AG10803 (cell line): ENCODE data around the gene C21orf91.

ENCODE experiments used
- DNase-seq: peaks from one replicate; pipeline ENCODE4 v3.0.0; 2010; ENCODE audit warnings: low read depth
- H3K4me3 ChIP-seq: 2 replicates; pipeline ENCODE4 v1.5.1; 2011; ENCODE audit warnings: mild to moderate bottlenecking, low read length, control low read depth
- TF ChIP-seq, protein P1 (sequence below): conservative IDR thresholded peaks from 2 replicates; pipeline ENCODE4 v1.5.1; 2011; ENCODE audit warnings: mild to moderate bottlenecking, low read length, control low read depth, inconsistent platforms

C21orf91 gene

DNA sequence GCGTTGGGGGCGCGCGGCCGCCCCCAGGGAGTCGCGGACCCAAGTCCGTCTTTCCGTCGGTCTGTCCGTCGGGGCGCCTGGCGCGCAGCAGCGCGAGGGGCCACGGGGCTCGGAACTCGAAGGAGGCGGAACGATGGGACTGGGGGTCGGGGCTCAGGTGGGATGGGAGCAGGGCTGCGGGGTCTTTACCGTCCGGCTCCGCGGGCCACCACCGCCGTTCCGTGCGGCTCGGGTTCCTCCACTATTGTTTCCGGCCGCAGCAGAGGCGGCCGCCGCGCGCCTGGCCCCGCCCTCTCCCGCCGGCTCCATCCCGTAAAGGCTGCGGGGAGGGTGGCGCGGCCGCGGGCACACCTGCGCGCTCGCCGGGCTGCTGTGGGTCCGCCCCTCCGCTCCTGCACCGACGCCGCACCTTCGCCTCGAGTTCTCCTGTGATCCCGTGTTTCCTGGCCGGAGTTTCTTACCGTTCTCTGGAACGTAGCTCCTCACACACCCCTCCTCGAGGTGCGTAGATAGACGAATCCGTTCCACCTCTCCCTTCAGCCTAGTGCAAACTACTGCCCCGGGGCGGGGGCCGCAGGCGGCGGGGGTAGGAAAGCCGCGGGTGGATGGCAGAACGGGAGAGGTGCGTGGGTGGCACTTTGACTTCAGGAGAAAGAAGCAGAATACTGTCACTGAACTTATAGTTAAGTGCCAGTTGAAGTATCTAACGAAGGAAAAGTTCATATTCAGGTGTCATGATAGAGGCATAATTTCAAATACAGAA, at the start of gene C21orf91:
TSS of gene C21orf91 (minus strand) at position 243 of the 763 bp plus-strand sequence. CDS start 1,038 bp downstream, outside the sequence.
- peak within 1 kb of the TSS; percentile 77 for H3K4me3 ChIP-seq
- peak; percentile 90 for DNase-seq
- TF ChIP-seq, protein P1, sequence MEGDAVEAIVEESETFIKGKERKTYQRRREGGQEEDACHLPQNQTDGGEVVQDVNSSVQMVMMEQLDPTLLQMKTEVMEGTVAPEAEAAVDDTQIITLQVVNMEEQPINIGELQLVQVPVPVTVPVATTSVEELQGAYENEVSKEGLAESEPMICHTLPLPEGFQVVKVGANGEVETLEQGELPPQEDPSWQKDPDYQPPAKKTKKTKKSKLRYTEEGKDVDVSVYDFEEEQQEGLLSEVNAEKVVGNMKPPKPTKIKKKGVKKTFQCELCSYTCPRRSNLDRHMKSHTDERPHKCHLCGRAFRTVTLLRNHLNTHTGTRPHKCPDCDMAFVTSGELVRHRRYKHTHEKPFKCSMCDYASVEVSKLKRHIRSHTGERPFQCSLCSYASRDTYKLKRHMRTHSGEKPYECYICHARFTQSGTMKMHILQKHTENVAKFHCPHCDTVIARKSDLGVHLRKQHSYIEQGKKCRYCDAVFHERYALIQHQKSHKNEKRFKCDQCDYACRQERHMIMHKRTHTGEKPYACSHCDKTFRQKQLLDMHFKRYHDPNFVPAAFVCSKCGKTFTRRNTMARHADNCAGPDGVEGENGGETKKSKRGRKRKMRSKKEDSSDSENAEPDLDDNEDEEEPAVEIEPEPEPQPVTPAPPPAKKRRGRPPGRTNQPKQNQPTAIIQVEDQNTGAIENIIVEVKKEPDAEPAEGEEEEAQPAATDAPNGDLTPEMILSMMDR: no peak

DNA sequence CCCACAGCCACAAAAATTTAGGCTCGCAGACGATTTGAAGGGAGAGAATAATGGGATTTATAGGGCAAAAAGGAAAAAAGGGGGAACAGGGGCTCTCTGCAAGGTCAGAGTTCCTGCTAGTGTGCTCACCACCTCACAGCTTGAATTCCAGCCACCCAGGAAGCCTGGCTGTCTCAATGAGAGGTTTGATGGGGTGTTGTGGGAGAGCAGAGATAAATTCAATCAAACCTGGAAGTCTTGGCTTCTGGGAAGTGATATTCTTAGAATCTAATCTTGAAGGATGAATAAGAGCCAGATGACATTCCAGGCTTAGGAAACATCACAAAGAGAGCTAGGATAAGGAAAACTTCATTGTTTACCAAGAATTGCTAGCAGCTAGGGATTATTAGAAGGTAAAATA, 47.4 kb upstream of the C21orf91 start:
- no peak overlapping the region for H3K4me3 ChIP-seq
- TF ChIP-seq, protein P1: no peak
- no peak for DNase-seq

DNA sequence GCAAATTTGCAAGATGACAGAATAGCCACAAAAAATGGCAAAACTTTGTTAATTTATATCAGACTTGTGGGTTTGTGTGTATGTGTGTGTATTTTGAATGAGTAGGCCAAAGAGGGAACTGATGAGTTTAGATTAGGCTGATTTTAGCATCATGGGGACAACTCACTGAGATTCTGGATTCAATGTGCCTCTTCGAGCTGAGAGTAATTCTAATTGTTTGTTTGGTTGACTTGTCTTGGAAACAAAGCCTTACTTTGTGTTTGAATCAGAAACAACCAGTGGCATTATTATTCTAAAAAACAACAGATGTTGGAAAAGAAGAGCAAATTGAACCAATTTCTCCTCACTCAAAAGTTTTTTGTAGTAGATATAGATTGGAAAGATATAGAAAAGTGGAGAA, 40.5 kb upstream of the C21orf91 start:
- TF ChIP-seq, protein P1: no peak
- H3K4me3 ChIP-seq: no peak overlapping the region
- DNase-seq: no peak

DNA sequence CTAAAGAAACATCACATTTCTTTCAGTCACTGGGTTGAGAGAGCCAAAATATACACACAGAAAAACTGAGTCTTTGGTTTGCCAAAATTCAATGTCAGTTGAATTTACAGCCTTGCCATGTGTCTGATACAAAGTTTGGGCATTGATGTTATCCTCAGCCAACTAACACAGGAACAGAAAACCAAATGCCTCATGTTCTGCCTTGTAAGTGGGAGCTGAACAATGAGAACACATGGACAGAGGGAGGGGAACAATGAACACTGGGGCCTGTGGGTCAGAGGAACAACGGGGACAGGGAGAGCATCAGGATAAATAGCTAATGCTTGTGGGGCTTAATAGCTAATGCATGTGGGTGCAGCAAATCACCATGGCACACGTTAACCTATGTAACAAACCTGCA, 39.6 kb upstream of the C21orf91 start:
- TF ChIP-seq, protein P1: no peak
- H3K4me3 ChIP-seq: no peak overlapping the region
- DNase-seq: no peak

DNA sequence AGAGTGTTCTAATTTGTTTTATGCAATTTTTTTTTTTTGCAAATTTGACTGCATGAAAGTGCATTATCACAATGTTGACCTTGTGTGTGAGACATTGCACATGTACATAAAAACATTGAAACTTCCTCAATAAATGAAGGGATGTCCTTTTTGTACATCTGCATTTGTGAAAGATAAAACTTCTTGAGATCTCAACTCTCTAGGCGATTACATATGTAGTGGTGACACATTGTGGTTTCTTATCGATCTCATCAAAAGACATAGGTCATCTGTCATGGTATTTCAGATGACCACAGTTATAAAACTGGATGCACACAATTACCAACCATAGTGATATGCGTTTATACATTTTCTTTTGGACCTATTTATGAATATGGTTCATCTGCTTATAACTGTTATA, 35.6 kb upstream of the C21orf91 start:
- DNase-seq: no peak
- TF ChIP-seq, protein P1: no peak

DNA sequence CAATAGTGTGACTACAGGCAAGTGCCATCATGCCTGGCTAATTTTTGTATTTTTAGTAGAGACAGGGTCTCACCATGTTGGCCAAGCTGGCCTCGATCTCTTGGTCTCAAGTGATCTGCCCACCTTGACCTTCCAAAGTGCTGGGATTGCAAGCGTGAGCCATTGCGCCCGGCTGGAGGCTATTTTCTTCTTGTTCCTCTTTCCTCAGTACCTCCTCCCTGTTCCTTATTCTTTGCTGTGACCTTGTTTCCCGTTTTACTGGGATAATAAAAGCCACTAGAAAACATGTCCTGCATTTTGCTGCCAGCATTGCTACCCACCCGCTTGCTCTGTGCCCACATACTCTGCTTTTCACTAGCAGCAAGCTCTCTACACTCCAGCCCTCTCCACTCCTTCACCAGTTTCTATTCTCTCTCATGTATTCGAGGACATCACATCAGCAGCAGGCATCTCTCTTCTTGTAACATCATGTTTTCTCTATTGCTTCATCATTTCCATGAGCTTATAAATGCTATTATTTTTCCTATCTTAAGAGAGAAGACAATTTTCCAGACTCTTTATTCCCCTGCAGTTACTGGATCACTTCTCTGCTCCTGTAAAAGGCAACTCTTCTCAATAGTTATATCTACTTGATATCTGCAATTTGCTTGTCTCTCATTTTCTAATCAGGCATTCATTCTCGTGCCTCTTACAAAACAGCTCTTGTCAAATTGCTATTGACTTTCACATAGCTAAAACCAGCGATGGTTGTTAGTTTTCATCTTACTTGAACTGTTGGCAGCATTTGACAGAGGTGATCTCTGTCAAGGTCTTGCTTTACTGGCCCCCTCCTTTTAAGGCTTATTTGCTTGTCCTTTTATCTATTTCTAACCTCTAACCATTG, 34.5 kb upstream of the C21orf91 start:
- DNase-seq: no peak
- H3K4me3 ChIP-seq: no peak overlapping the region
- TF ChIP-seq, protein P1: no peak

More for the DNA sequence above, 35.6 kb upstream of the C21orf91 start:
- H3K4me3 ChIP-seq: no peak overlapping the region
